Psoas muscle (tissue), 8 donors: ENCODE data around the gene CLDN12. TPM values are rescaled to one million over a fixed set of nuclear protein-coding genes. Genes with fewer than 3 reads are reported as not detected.

Experiments
- ATAC-seq, 4 donors: fragments of 200-7000 bp; cut with Tn5 transposase; one replicate each; pipeline ENCODE4 v1.9.1; 2020; ENCODE audit warnings: moderate library complexity in 3 of 4, mild to moderate bottlenecking in 2 of 4
- DNase-seq, 2 donors: peaks; one replicate each; pipeline ENCODE4 v3.0.0-alpha.2; 2020
- H3K27ac ChIP-seq: fragments of 200-600 bp; one replicate; pipeline ENCODE4 v1.8.0; 2022
- H3K27me3 ChIP-seq, 3 donors: fragments of 200-600 bp in 1 of 3; one replicate each; pipeline versions ENCODE4 v1.6.1 to v1.8.0; 2013 to 2022; ENCODE audit warnings: low read length in 2 of 3, mild to moderate bottlenecking in 2 of 3, moderate library complexity in 1 of 3; ENCODE audit not compliant: insufficient read depth in 3 of 3
- H3K36me3 ChIP-seq, 2 donors: fragments of 200-600 bp in 1 of 2; one replicate each; pipeline versions ENCODE4 v1.6.1 to v1.8.0; 2013 to 2022; ENCODE audit warnings: low read depth in 1 of 2, mild to moderate bottlenecking in 1 of 2, moderate library complexity in 1 of 2; ENCODE audit not compliant: insufficient read depth in 1 of 2
- H3K4me1 ChIP-seq: fragments of 200-600 bp; one replicate; pipeline ENCODE4 v1.8.0; 2022
- H3K4me3 ChIP-seq: fragments of 200-600 bp; one replicate; pipeline ENCODE4 v1.8.0; 2022; ENCODE audit warnings: mild to moderate bottlenecking
- H3K9me3 ChIP-seq: fragments of 200-600 bp; one replicate; pipeline ENCODE4 v1.8.0; 2022
- WGBS, 3 donors: extraction: QIAGEN DNeasy Blood & Tissue Kit; methylation state at CpG; one replicate each; pipeline versions ENCODE4 v1.1.6 to v1.1.7; 2013; 5-methylcytosine and 5-hydroxymethylcytosine counted together
- intact Hi-C, 2 donors: fragments of 100-400 bp; cut with DNase I; formaldehyde crosslinking; loops; one replicate each; pipeline versions ENCODE4 v1.11.0 to v1.14.2; 2022
- long read RNA-seq, 2 donors: library from polyadenylated mRNA; unstranded; transcript quantifications; one replicate each; pipeline ENCODE4 v2.0.0, GENCODE V29; 2021
- polyA plus RNA-seq, 3 donors: library from polyadenylated mRNA; stranded (reverse); fragments of 200-250 nt; gene quantifications; one replicate each; pipeline ENCODE4 v1.2.3, GENCODE V29; 2013
- total RNA-seq, 4 donors: library from RNA; stranded (reverse); fragmentation: NEBNext Ultra II Directional in 2 of 4; extraction: Animal tissue kit (Norgen Biotek cat#: 25700) in 2 of 4; gene quantifications; one replicate each; pipeline versions ENCODE4 v1.2.1 to v1.2.4, GENCODE V29; 2021 to 2023
- TF ChIP-seq, protein P1 (sequence below): fragments of 200-600 bp; IDR thresholded peaks from one replicate; pipeline ENCODE4 v1.8.0; 2022; ENCODE audit warnings: antibody characterized with exemption
- donor health status: healthy with polysubstance abuse.
- donor health status: DM: no; HTN: no; CAD: no; lungs with moderate emphysema.
- donor health status: Bipolar disorder and iron deficiency.
- donor health status: healthy.
- donor health status: DM: yes; HTN: yes; CAD: no.
- donor health status: DM: no; HTN: no; CAD: no.
- donor health status: DM: no; HTN: no; CAD: no.
- donor health status: DM: yes; HTN: yes; CAD: no.

CLDN12 gene
- 10 to 100 TPM; 18.0 to 42.2 (median 26.3) TPM for total RNA-seq
- 10 to 100 TPM; 16.3 to 30.4 (median 28.1) TPM for polyA plus RNA-seq
- long read RNA-seq, donor 1, partial matches to known transcripts, result 3 of 8 reads
- long read RNA-seq, donor 1, other reads (novel, unspliced or antisense), result 1 of 8 reads
- long read RNA-seq, donor 2, transcript CLDN12-213 (4 exons, 1,098 nt), result major isoform, 19 of 66 reads
- long read RNA-seq, donor 2, transcript CLDN12-201 (3 exons, 3,565 nt), result minor isoform, 14 of 66 reads
- long read RNA-seq, donor 2, partial matches to known transcripts, result 11 of 66 reads
- long read RNA-seq, donor 2, other reads (novel, unspliced or antisense), result 15 of 66 reads

DNA sequence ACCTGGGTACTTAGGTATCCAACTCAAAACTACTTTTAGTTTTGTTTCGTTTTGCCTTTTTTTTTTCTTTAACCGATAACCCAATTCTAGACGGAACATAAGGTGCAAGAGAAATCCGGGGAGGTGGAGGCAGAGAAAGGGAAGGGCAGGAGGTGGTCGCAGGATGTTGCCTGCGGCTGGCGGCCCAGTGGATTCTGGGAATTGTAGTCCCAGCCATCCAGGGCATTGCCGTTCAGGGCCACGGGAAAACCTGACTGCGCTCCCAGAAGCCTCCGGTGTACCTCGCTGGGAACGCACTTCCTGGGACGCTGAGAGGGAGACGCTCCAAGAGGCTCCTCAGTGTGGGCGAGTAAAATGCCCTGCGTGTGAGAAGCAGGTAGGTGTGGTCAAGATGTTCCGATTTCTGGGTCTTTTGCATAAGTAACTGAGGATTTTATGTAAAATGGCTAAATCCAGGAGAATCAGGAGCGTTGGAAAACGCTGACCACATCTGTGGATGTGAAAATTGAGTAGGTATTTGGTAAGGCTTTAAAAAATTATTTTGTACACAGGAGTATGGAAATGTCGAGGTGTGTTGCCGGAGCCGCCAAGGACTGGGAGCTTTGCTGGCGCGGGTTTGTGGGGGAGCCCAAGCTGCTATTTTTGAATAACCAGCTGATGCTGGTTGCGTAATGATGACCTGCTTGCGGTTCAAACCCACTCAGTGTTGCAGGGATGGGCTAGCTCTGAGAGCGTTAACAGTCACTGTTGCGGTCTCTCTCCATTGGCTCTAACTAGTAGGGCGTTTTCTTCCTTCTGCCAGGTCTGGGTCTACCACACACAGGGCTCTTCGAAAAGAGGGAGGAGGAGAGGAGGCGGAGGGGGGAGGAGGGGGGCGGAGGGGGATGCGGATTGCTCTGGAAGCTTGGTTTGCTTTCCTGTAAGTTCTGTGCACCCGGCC lies at the start of gene CLDN12:
TSS of gene CLDN12 (plus strand) at position 288 of the 940 bp plus-strand sequence. CDS start 9,216 bp downstream, outside the sequence.
- TF ChIP-seq, protein P1, sequence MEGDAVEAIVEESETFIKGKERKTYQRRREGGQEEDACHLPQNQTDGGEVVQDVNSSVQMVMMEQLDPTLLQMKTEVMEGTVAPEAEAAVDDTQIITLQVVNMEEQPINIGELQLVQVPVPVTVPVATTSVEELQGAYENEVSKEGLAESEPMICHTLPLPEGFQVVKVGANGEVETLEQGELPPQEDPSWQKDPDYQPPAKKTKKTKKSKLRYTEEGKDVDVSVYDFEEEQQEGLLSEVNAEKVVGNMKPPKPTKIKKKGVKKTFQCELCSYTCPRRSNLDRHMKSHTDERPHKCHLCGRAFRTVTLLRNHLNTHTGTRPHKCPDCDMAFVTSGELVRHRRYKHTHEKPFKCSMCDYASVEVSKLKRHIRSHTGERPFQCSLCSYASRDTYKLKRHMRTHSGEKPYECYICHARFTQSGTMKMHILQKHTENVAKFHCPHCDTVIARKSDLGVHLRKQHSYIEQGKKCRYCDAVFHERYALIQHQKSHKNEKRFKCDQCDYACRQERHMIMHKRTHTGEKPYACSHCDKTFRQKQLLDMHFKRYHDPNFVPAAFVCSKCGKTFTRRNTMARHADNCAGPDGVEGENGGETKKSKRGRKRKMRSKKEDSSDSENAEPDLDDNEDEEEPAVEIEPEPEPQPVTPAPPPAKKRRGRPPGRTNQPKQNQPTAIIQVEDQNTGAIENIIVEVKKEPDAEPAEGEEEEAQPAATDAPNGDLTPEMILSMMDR, result no peak
- Histone ChIP-seq H3K27me3 (no peaks in the 10 kb centered on the region), H3K36me3 (peaks cover 7 to 32% of the 10 kb centered on the region in 2 donors), H3K4me1 (peaks cover 25% of the 10 kb centered on the region), H3K9me3 (no peaks in the 10 kb centered on the region), H3K4me3 (peak within 1 kb of the TSS; percentile 80), H3K27ac (peak within 1 kb of the TSS; percentile 98)
- WGBS, 3 donors, result 0 to 1% (median 0%) methylated on average over 33 to 35 of the region's 35 CpGs
- DNase-seq, result peak; percentile 85 to 91
- intact Hi-C loops, result loop anchor here in 1 of 2 donors (5.0 kb wide), 1 partner anchor 56 kb away; the partner anchor contains the start of gene GTPBP10
- peak; percentile 93 to 97 (median 96) for ATAC-seq

DNA sequence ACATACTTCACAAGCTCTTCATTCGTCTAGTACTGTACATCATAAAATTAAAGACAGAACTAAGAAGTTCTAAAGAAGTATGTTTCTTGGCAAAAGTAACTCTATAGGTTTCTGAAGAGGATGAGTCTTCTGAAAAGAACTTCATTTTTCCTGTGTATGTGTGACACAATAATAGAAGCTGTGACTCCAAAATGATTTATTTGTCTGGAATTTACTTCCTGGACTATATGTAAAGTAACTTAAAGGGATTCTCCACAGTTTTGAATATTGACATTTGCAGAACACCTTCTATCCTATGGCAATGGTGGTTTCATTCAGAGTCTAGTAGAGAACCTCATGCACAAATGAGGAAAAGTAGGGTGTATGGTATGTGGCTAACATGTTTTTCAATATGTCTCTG lies 19.8 kb upstream of the CLDN12 start:
- TF ChIP-seq, protein P1, result no peak
- Histone ChIP-seq H3K4me3 (no peak overlapping the region), H3K27ac (no peak overlapping the region), H3K9me3 (no peaks in the 10 kb centered on the region), H3K36me3 (peaks cover 3 to 83% of the 10 kb centered on the region in 2 donors), H3K27me3 (no peaks in the 10 kb centered on the region), H3K4me1 (no peaks in the 10 kb centered on the region)
- no peak for DNase-seq
- no peak for ATAC-seq
- intact Hi-C loops, result no loop called here
- WGBS, 3 donors, result 87 to 94% (median 92%) methylated on average over 1 of the region's 1 CpG

DNA sequence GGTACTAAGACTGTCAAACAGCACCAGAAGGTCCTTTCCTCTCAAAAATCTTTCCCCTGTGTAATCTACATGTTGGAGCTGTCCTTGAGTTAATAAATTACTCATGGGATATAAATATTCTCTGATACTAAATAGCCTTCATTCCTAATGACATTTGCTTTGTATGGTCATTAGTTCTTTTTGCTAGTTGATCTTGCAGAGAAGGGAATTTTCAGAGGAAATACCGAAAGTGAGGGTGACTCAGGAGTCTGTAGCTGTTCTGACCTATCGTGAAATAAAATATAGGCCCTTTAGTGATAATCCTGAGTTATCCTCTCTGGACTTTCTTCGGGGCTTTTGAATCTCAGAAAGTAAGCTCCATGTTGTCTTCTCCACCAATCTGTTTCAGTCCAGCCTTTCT lies 19.4 kb upstream of the CLDN12 start:
- ATAC-seq, result no peak
- H3K36me3 ChIP-seq, result peaks cover 3 to 79% of the 10 kb centered on the region in 2 donors
- 91 to 97% (median 96%) methylated on average over 3 of the region's 3 CpGs for WGBS, 3 donors

DNA sequence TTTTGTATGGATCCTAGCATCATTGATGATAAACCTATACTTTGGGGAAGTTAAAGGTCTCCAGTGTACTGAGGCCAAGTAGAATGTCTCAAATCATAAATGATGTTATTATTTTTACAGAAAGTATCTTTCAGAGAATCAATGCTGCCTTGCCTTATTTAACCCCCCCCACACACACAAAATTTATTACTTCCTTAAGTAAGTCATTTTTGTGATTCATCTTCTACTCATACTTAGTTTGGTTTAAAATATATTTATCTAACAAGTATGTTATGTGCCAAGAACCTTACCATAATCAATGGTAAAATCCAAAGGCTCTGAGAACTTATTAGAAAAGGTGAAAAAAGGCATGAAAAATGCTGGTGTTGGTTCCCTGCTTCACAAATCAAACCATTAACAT lies 18.8 kb upstream of the CLDN12 start:
- TF ChIP-seq, protein P1, result no peak

More for the DNA sequence above, 19.4 kb upstream of the CLDN12 start:
- intact Hi-C loops, result no loop called here
- no peak overlapping the region for H3K27ac ChIP-seq
- TF ChIP-seq, protein P1, result no peak
- no peaks in the 10 kb centered on the region for H3K27me3 ChIP-seq
- H3K4me3 ChIP-seq, result no peak overlapping the region
- H3K9me3 ChIP-seq, result no peaks in the 10 kb centered on the region
- no peak for DNase-seq
- no peaks in the 10 kb centered on the region for H3K4me1 ChIP-seq

More for the DNA sequence above, 18.8 kb upstream of the CLDN12 start:
- Histone ChIP-seq H3K36me3 (peaks cover 0 to 73% of the 10 kb centered on the region in 2 donors), H3K27ac (no peak overlapping the region), H3K9me3 (no peaks in the 10 kb centered on the region), H3K4me3 (no peak overlapping the region), H3K27me3 (no peaks in the 10 kb centered on the region), H3K4me1 (no peaks in the 10 kb centered on the region)
- intact Hi-C loops, result no loop called here
- ATAC-seq (no peak), DNase-seq (no peak)
